GM12873 (cell line): ENCODE measurements around the gene UROS.

Experiments
- TF ChIP-seq, protein P1 (sequence below): IDR thresholded peaks from 2 replicates; pipeline ENCODE4 v1.5.1; 2012; ENCODE audit warnings: low read depth, mild to moderate bottlenecking, moderate library complexity, low read length, control low read depth; ENCODE audit not compliant: insufficient read depth; ENCODE audit errors: missing control alignments

UROS gene

DNA sequence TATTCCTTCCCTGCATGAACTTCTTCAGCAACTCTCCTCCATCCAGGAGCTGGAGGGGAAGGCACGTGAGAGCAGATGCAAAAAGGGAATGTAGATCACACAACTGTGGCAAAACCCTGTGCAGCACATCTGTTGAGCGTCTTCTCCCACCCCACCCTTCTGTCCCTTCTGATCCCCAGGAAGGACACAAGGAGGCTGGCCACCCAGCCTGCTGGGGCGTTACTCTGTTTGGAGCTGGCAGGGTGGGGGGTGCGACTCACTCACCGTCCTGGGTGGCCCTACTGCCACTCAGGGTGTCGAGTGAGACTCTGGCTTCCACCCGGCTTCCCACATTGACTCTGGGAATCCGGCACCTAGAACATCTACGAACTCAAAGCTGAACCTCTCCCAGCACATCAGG lies 37.3 kb downstream of the UROS start:
- TF ChIP-seq, protein P1, sequence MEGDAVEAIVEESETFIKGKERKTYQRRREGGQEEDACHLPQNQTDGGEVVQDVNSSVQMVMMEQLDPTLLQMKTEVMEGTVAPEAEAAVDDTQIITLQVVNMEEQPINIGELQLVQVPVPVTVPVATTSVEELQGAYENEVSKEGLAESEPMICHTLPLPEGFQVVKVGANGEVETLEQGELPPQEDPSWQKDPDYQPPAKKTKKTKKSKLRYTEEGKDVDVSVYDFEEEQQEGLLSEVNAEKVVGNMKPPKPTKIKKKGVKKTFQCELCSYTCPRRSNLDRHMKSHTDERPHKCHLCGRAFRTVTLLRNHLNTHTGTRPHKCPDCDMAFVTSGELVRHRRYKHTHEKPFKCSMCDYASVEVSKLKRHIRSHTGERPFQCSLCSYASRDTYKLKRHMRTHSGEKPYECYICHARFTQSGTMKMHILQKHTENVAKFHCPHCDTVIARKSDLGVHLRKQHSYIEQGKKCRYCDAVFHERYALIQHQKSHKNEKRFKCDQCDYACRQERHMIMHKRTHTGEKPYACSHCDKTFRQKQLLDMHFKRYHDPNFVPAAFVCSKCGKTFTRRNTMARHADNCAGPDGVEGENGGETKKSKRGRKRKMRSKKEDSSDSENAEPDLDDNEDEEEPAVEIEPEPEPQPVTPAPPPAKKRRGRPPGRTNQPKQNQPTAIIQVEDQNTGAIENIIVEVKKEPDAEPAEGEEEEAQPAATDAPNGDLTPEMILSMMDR, result no peak

DNA sequence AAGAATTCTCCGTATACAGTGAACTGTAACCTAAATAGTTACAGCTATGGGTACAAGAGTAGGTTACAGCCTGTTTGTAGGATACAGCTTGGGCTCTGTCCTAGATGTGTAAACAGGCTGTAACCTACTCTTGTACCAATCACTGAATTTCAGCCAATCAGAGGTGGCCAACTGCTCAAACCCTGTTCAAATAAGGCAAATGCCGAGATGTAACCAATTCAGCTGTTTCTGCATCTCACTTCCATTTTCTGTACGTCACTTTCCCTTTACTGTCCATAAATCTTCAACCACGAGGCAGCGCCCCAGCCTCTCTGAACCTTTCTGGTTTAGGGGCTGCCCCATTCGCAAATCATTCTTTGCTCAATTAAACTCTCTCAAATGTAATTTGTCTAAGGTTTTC lies 39.1 kb downstream of the UROS start:
- TF ChIP-seq, protein P1, result no peak

DNA sequence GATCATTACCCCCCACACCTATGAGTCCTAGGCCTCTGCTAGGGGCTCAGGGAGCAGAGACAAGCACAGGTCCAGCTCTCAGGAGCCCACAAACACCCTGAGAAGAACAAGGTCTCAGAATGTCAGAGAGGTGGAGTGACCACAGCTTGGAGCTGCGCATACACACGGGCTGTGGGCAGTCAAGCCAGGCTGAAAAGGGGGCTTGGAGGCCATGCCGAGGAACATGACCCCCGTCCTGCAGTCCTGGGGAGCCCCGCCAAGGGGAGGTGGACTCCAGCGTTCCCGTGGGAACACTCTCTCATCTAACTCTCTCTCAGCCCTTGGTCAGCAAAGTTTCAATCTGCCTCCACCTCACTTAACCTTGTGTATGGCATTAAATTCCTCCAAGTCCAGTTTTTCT lies 39.6 kb downstream of the UROS start:
- TF ChIP-seq, protein P1, result no peak

- TF ChIP-seq, protein P1, result no peak
These were observed 40.4 kb downstream of the UROS start for GRCh38 chr10:125782616-125783015.

GRCh38 chr10:125782054-125782453 lies 41.0 kb downstream of the UROS start:
- TF ChIP-seq, protein P1, result no peak

DNA sequence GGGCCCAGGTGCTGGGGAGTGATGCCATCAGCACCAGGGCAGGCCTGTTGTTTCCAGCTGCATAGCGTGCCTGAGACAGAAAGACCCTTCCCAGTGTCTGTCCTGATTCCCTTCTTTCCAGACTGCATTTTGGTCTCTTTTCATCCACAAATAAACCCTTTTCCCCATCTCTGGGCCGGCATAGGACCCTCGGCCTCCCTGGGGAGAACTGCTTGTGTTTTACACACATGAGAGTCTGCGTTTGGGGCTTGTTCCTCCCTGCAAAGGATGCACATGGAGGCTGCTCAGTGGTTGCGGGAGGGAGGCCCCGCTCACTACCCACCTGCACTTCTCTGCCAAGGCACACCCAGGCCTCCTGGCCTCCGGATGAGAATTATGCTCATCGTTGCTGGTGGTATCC lies 41.7 kb downstream of the UROS start:
- TF ChIP-seq, protein P1, result no peak

GRCh38 chr10:125779403-125780327 lies 43.4 kb downstream of the UROS start:
- TF ChIP-seq, protein P1, result no peak
